ENCODE data around the gene C2orf80. TPM values are rescaled to one million over a fixed set of nuclear protein-coding genes. Genes with fewer than 3 reads are reported as not detected.

Gene C2orf80
- total RNA-seq, 8 experiments from 2014 or later: 0.61 to 217 (median 12.9) TPM

DNA sequence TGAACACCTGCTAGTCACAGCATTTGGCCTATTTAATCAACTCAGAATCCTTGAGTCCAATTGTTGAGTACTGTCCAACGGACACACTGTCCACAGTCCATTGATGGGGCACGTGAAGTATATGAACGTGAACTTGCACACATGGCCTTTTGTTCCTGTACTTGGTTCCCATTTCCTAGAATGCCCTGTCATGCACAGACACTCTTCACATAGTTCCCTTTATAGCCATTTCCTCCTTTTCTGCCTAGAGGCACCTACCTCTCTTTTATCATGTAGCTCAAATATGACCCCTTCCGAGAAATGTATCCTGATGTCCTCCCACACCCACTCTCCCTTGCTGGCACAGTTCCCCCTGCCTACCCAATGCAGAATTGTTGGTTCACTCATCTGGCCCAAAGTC lies 17.7 kb downstream of the C2orf80 start:
- ATAC-seq (replicated peaks in 6 of 8): peak in 2 of 8 experiments; percentile 11 to 18
- WGBS, 10 experiments: 24 to 100% (median 74%) methylated on average over 1 to 3 of the region's 4 CpGs; no CpG with 5 or more reads in 2 of the 10 experiments
- no peak overlapping the region for H3K27ac ChIP-seq
- in situ Hi-C loops (cut with MboI; ENCODE audit: low pct_unique_long_range_greater_than_20kb in 2 of 9, low sequenced_read_pairs in 9 of 9, unreplicated experiment in 9 of 9): loop anchor here in 1 of 9 experiments (10.0 kb wide), 1 partner anchor 73 kb away; no protein-coding TSS in a partner anchor
- H3K4me3 ChIP-seq: no peak overlapping the region
- H3K4me1 ChIP-seq (replicated peaks in 1 of 2): peaks cover 0 to 4% of the 10 kb centered on the region in 2 donors

DNA sequence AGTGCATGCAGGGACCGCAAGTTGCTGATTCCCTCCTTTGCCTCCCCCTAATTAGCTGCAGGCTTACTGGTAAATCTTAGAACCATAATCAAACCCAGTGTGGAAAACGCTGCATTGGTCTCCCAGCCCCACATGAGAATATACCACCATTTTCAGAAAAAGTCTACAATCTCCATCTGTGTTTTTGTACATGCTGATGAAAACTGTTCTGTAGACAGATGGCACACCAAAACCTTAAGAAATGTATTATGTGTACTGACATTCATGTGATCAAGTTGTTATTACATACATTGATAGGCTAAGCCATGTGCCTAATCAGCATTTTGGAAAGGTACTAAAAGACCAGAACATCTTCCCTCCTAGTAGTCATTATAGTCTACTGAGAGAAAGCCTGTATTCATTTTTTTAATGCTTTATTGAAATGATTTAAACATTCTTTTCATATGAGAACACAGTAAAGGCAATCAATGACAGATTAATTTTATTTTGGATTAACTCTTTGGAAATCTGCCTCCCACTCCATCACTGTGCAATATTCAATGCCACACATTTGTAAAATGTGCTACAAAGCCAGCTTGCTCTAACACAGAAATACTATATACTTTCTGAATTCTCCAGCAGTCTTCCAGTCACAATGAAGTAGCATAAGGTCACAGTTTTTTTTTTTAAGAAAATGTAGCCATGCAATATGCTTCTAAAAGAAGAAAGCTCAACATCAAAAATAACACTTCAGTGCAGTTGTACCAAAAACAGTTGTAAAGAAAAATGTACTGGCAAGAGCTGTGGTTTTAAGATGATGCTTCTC lies 24.7 kb downstream of the C2orf80 start:
- in situ Hi-C loops (cut with MboI; ENCODE audit: low pct_unique_long_range_greater_than_20kb in 2 of 9, low sequenced_read_pairs in 9 of 9, unreplicated experiment in 9 of 9): no loop called here
- H3K27ac ChIP-seq: no peak overlapping the region
- H3K4me1 ChIP-seq (replicated peaks in 1 of 2): no peaks in the 10 kb centered on the region
- 0 to 100% (median 90%) methylated on average over 1 to 2 of the region's 2 CpGs; no CpG with 5 or more reads in 3 of the 10 experiments for WGBS, 10 experiments
- ATAC-seq (replicated peaks in 6 of 8): no peak
- no peak overlapping the region for H3K4me3 ChIP-seq

DNA sequence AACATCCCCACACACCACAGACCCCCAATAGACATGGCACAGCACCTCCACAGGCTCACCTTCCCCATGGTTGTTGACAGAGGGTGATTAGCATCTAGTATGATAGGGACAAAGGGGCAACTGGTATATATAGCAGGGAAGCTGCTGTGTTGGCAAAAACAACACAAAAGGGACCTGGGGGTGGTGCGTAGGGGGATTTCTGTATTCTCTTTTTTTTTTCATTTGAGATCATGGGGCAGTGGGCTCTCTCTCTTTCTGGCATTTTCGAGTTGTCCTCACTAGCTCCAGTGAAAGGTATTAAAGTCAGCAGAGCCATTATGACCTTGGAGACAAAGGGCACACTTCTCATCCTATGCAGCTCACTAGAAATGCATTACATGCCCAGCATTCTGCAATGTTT lies 26.3 kb downstream of the C2orf80 start, which contains the start of gene CRYGA:
TSS of gene CRYGA (minus strand) at position 101 of the 400 bp plus-strand sequence. CDS start at position 68, 33 bp downstream.
- in situ Hi-C loops (cut with MboI; ENCODE audit: low pct_unique_long_range_greater_than_20kb in 2 of 9, low sequenced_read_pairs in 9 of 9, unreplicated experiment in 9 of 9): no loop called here
- 0 to 86% (median 67%) methylated on average over 1 of the region's 2 CpGs; no CpG with 5 or more reads in 5 of the 10 experiments for WGBS, 10 experiments
- ATAC-seq (replicated peaks in 6 of 8): peak in 1 of 8 experiments; percentile 18
- Histone ChIP-seq H3K4me1 (replicated peaks in 1 of 2) (no peaks in the 10 kb centered on the region), H3K27ac (no peak within 1 kb of the TSS), H3K4me3 (no peak within 1 kb of the TSS)

GRCh38 chr2:208156439-208156838 lies 33.4 kb downstream of the C2orf80 start:
- no peak overlapping the region for H3K4me3 ChIP-seq
- WGBS, 10 experiments: 0 to 100% (median 28%) methylated on average over 1 to 2 of the region's 2 CpGs; no CpG with 5 or more reads in 4 of the 10 experiments
- no peak overlapping the region for H3K27ac ChIP-seq
- no peak for ATAC-seq (replicated peaks in 6 of 8)
- peaks cover 6 to 7% of the 10 kb centered on the region in 2 donors for H3K4me1 ChIP-seq (replicated peaks in 1 of 2)
- in situ Hi-C loops (cut with MboI; ENCODE audit: low pct_unique_long_range_greater_than_20kb in 2 of 9, low sequenced_read_pairs in 9 of 9, unreplicated experiment in 9 of 9): no loop called here

DNA sequence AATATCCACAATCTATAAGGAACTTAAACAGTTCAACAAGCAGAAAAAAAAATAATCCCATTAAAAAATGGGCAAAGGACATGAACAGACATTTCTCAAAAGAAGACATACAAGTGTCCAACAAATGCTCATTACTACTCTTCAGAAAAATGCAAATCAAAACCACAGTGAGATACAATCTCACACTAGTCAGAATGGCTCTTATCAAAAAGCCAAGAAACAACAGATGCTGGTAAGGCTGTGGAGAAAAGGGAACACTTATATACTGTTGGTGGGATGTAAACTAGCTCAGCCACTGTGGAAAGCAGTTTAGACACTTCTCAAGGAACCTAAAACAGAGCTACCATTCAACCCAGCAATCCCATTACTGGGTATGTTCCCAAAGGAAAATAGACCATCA lies 36.7 kb downstream of the C2orf80 start:
- Histone ChIP-seq H3K27ac (no peak overlapping the region), H3K4me1 (replicated peaks in 1 of 2) (peaks cover 6 to 7% of the 10 kb centered on the region in 2 donors), H3K4me3 (no peak overlapping the region)
- in situ Hi-C loops (cut with MboI; ENCODE audit: low pct_unique_long_range_greater_than_20kb in 2 of 9, low sequenced_read_pairs in 9 of 9, unreplicated experiment in 9 of 9): no loop called here
- ATAC-seq (replicated peaks in 6 of 8): no peak

DNA sequence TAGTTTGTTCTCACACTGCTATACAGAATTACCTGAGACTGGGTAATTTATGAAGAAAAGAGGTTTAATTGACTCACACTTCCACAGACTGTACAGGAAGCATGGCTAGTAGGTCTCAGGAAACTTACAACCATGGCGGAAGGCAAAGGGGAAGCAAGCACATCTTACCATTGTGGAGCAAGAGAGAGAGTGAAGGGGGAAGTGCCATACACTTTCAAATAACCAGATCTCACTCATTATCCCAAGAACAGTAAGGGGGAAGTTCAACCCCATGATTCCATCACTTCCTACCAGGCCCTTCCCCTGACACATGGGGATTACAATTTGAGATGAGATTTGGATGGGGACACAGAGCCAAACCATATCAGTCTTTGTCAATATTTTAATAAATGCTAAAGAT lies 38.9 kb downstream of the C2orf80 start:
- Histone ChIP-seq H3K4me3 (no peak overlapping the region), H3K27ac (no peak overlapping the region), H3K4me1 (replicated peaks in 1 of 2) (peaks cover 4% of the 10 kb centered on the region in 2 donors)
- in situ Hi-C loops (cut with MboI; ENCODE audit: low pct_unique_long_range_greater_than_20kb in 2 of 9, low sequenced_read_pairs in 9 of 9, unreplicated experiment in 9 of 9): no loop called here
- no peak for ATAC-seq (replicated peaks in 6 of 8)
- 14 to 100% (median 100%) methylated on average over 1 of the region's 1 CpG; no CpG with 5 or more reads in 4 of the 10 experiments for WGBS, 10 experiments

- in situ Hi-C loops (cut with MboI; ENCODE audit: low pct_unique_long_range_greater_than_20kb in 2 of 9, low sequenced_read_pairs in 9 of 9, unreplicated experiment in 9 of 9): no loop called here
- ATAC-seq (replicated peaks in 6 of 8): no peak
- Histone ChIP-seq H3K4me3 (no peak overlapping the region), H3K27ac (no peak overlapping the region), H3K4me1 (replicated peaks in 1 of 2) (no peaks in the 10 kb centered on the region)
These were observed 39.7 kb downstream of the C2orf80 start for GRCh38 chr2:208150094-208150493.

DNA sequence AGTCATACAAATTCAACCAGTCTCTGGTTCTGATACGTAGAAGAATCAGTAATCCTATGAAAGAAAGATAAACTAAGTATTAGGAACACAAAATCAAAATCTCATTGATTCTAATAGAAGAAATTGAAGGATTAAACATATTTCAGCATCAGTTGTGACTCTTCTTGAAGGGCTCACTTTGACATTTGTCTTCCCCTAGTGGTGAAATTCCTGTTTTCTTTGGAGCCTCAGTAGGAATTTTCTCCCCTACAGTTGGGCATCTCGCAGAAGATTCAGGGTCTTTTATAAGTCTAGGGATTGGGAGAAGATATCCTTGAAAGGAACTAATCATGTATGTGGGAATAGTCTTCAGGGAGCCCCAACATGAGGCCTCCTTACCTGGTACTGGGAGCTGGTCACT lies 41.0 kb downstream of the C2orf80 start:
- in situ Hi-C loops (cut with MboI; ENCODE audit: low pct_unique_long_range_greater_than_20kb in 2 of 9, low sequenced_read_pairs in 9 of 9, unreplicated experiment in 9 of 9): no loop called here
- no peak overlapping the region for H3K4me3 ChIP-seq
- no peak overlapping the region for H3K27ac ChIP-seq
- 7 to 80% (median 33%) methylated on average over 1 to 2 of the region's 2 CpGs; no CpG with 5 or more reads in 3 of the 10 experiments for WGBS, 10 experiments
- H3K4me1 ChIP-seq (replicated peaks in 1 of 2): no peaks in the 10 kb centered on the region
- ATAC-seq (replicated peaks in 6 of 8): no peak

- Histone ChIP-seq H3K4me1 (replicated peaks in 1 of 2) (no peaks in the 10 kb centered on the region), H3K4me3 (no peak overlapping the region), H3K27ac (no peak overlapping the region)
- WGBS, 10 experiments: 92 to 100% methylated on average over 1 to 2 of the region's 3 CpGs; no CpG with 5 or more reads in 8 of the 10 experiments
- in situ Hi-C loops (cut with MboI; ENCODE audit: low pct_unique_long_range_greater_than_20kb in 2 of 9, low sequenced_read_pairs in 9 of 9, unreplicated experiment in 9 of 9): no loop called here
- peak in 1 of 8 experiments; percentile 35 for ATAC-seq (replicated peaks in 6 of 8)
These were observed 42.1 kb downstream of the C2orf80 start for GRCh38 chr2:208147759-208148158.

DNA sequence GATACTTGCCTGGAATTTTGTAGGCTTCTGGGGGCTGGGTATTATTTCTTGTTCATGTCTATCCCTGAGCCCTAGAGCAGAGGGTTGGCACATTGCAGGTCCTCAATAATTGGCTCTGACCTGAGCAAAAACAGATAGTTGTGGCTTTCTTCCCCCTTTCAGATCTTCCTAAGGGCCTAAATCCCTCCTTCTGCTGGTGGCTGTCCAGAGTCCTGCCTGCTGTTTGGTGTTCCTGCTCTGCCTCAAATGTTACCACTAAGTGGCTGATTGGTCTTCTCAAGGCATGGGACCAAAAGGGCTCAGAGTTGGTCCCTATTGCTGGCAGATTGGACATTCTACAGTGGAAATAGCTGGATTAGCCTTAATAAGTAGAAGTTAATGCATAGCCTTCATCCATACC lies 42.8 kb downstream of the C2orf80 start:
- in situ Hi-C loops (cut with MboI; ENCODE audit: low pct_unique_long_range_greater_than_20kb in 2 of 9, low sequenced_read_pairs in 9 of 9, unreplicated experiment in 9 of 9): no loop called here
- no peak overlapping the region for H3K4me3 ChIP-seq
- no peaks in the 10 kb centered on the region for H3K4me1 ChIP-seq (replicated peaks in 1 of 2)
- H3K27ac ChIP-seq: no peak overlapping the region
- ATAC-seq (replicated peaks in 6 of 8): no peak

DNA sequence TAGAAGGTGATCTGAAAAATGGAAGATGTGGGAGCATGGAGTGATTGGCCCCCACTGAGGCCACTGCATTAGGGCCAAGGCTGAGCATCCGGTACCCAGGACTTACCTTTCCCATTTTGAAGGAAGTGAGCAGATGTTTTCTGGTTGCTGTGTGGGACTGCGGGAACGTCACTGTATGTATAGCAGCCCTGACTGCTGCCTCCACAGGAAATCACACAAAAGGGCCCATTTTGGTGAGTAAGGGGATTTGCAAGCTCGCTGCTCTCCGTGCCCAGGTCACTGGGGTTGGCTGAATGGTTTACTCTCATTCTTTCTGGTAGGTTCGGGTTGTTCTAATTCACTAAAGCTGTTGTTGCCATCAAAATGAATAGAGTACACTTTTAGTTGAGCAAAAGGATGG lies 43.8 kb downstream of the C2orf80 start, which contains the start of gene CRYGB:
TSS of gene CRYGB (minus strand) at position 153 of the 400 bp plus-strand sequence. CDS start at position 115, 38 bp downstream.
- Histone ChIP-seq H3K27ac (no peak within 1 kb of the TSS), H3K4me3 (no peak within 1 kb of the TSS), H3K4me1 (replicated peaks in 1 of 2) (no peaks in the 10 kb centered on the region)
- WGBS, 10 experiments: 0 to 68% (median 53%) methylated on average over 1 to 5 of the region's 6 CpGs; no CpG with 5 or more reads in 1 of the 10 experiments
- no peak for ATAC-seq (replicated peaks in 6 of 8)
- in situ Hi-C loops (cut with MboI; ENCODE audit: low pct_unique_long_range_greater_than_20kb in 2 of 9, low sequenced_read_pairs in 9 of 9, unreplicated experiment in 9 of 9): no loop called here

DNA sequence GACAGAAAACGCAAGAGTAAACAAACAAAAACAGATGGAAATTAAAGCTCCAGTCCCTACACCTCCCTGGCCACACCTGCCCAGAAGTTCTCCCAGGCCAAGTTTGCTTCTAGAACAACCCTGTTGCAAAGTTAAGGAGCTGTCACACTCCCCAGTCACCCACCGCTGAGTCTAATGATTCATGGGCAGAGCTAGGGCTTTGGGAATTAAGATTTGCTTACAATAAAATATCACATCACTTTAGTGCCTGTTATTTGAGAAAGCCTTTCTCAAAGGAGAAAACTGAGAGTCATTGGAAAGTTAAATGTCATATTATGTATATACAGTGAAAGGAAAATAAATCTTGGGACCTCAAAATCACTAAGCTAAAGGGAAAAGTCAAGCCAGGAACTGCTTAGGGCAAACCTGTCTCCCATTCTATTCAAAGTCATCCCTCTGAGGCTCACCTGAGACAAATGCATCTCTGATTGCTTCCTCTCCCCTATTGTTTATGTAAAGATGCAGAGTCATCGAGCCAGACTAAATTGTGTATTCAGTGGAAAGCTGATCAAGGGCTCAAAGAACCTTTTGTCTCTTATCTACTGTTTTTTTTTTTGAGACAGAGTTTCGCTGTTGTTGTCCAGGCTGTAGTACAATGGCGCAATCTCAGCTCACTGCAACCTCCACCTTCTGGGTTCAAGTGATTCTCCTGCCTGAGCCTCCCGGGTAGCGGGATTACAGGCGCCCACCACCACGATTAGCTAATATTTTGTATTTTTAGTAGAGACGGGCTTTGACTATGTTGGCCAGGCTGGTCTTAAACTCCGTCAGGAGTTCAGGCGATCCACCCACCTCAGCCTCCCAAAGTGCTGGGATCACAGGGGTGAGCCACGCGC lies 46.7 kb downstream of the C2orf80 start:
- no peak overlapping the region for H3K4me3 ChIP-seq
- WGBS, 10 experiments: 13 to 100% (median 81%) methylated on average over 1 to 8 of the region's 14 CpGs
- no peak for ATAC-seq (replicated peaks in 6 of 8)
- no peaks in the 10 kb centered on the region for H3K4me1 ChIP-seq (replicated peaks in 1 of 2)
- in situ Hi-C loops (cut with MboI; ENCODE audit: low pct_unique_long_range_greater_than_20kb in 2 of 9, low sequenced_read_pairs in 9 of 9, unreplicated experiment in 9 of 9): no loop called here
- H3K27ac ChIP-seq: no peak overlapping the region

Data from motor neuron (in vitro differentiated cells).